Measurements from ENCODE around the gene GLTPD2.
"Not testable (repeated sequence)": the region's sequence is repeated elsewhere in the genome, so short reads cannot be mapped to it uniquely, and the experiment has no call there.

The GLTPD2 gene

DNA sequence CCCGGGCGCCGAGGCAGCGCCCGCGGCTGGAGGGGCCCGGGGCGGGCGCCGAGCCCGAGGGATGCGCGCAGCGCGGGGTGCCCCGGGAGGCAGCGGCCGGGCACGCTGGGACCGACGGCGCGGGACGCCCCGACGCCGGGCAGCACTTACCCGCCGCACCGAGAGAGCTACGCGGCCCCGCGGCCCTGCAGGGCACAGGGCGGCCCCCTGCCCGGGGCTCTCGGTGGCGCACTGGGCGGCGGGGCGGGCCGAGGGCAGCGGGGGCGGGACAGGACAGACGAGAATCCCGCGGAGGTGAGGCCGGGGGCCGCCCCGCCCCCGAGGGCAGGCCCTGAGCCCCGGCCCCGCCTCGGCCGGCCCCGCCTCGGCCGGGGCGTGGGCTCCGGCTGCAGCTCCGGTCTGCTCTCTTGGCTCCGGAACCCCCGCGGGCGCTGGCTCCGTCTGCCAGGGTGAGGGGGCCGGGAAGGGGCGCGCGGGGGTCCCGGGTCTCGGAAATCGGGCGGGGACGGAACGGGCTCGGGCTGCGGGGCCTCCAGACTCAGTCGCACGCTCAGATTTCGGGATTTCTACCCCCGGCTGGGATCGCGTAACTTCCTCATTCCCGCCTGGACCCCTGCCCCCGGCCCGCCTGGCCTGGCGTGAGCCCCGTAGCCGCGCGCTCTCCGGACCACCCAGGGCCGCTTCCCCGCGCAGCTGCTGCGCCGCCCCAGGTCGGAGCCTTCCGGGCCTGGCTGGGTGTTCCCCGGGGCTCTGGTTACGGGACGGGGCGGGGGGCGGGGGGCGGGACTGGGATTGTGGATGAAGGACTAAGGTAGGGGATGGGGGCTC, 18.2 kb downstream of the GLTPD2 start, which contains the start of gene PLD2:
Gene PLD2 (plus strand): TSS at position 376 of the 828 bp plus-strand sequence. CDS start 621 bp downstream, outside the sequence.
- FAIRE-seq = peak; percentile 88
- peak; percentile 97 for DNase-seq (ENCODE audit: insufficient read length, low spot score)

DNA sequence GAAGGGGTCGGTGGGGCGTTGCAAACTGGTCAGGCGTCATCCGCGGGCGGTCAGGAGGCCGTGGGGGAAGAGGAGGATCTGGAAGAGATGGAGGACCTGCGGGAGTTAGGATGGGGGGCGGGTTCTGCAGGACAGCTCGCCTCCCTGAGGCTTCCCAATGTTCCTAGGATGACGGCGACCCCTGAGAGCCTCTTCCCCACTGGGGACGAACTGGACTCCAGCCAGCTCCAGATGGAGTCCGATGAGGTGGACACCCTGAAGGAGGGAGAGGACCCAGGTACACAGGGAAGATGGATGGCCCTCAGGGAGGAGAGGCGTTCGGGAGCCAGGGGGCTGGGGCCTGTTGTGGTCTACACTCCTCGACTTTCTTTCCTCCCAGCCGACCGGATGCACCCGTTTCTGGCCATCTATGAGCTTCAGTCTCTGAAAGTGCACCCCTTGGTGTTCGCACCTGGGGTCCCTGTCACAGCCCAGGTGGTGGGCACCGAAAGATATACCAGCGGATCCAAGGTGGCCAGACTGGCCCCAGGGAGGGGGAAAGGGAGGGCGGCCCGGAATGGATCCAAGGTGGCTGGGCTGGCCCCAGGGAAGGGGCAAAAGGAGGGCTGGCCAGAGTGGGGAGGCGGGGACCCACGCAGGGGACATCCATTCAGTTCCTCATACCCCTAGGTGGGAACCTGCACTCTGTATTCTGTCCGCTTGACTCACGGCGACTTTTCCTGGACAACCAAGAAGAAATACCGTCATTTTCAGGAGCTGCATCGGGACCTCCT, 19.0 kb downstream of the GLTPD2 start:
- DNase-seq (ENCODE audit: insufficient read length, low spot score) = peak; percentile 31
- no peak for FAIRE-seq

DNA sequence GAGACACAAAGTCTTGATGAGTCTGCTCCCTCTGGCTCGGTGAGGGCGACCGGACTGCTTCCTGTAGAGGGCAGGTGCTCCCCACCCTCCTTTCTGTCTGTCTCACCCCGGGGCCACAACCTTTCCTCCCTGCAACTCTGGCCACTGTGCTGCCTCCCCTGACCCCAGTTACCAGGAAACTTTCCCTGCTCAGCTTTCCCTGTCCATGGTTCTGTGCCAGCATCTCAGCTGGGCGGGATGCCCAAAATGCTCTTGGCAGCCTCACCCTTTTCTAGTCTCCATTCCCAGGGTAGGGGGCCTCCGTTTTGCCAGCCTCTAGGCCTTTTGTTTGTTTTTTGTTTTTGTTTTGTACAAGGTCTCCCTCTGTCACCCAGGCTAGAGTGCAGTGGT, 19.6 kb downstream of the GLTPD2 start:
- DNase-seq (ENCODE audit: insufficient read length, low spot score) (no peak), FAIRE-seq (no peak)

DNA sequence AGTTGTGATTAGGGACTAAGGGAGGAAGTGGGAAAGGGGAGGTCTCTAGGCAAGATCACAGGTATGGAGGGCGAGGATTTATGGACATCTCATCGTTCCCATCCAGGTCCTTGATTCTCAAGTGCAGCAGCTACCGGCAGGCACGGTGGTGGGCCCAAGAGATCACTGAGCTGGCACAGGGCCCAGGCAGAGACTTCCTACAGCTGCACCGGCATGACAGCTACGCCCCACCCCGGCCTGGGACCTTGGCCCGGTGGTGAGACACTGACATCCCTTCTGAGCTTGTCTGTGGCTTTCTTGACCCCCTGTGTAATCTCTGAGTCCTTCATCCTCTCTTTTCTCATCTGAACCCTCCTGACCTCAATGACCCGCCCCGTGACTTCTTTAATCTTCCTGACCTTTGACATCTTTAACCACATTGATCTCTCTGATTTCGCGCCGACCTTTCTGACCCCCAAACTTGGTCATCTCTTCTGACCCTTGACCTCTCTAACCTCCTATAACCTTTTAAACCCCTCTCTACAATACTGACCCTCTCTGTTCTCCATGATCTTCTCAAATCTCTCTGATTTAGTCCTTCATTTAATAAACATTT, 22.0 kb downstream of the GLTPD2 start:
- DNase-seq (ENCODE audit: insufficient read length, low spot score) (no peak), FAIRE-seq (no peak)

DNA sequence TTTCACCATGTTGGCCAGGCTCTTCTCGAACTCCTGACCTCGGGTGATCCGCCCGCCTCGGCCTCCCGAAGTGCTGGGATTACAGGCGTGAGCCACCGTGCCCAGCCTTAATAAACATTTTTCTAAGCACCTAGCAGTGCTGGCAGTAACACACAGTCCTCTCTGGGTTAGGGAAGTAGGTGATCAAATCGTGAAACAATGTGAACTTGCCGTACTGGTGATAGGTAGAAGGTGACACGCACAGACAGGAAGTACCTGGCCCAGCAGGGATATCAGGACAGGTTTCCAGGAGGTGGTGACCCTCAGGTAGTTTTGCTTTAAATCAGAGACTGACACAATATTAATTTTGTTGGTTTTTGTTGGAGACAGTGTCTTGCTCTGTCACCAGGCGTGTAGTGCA, 22.7 kb downstream of the GLTPD2 start:
- FAIRE-seq = no peak

DNA sequence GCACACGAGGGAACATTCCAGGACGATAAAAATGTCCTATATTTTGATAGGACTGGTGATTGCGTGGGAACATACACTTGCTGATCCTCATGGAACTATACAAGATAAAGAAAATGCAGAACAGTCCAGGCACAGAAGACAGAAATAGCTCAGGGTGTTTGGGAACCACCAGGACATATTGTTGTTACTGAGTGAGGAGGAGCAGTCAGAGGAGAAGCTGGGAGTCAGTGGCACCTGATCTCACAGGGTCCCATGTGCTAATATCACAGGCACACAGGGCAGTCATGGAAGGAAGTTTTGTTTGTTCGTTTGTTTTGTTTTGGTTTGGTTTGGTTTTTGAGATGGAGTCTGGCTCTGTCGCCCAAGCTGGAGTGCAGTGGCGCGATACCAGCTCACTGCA, 23.9 kb downstream of the GLTPD2 start:
- FAIRE-seq (no peak), DNase-seq (ENCODE audit: insufficient read length, low spot score) (no peak)

More for the DNA sequence above, 22.7 kb downstream of the GLTPD2 start:
- DNase-seq (ENCODE audit: insufficient read length, low spot score) = no peak

DNA sequence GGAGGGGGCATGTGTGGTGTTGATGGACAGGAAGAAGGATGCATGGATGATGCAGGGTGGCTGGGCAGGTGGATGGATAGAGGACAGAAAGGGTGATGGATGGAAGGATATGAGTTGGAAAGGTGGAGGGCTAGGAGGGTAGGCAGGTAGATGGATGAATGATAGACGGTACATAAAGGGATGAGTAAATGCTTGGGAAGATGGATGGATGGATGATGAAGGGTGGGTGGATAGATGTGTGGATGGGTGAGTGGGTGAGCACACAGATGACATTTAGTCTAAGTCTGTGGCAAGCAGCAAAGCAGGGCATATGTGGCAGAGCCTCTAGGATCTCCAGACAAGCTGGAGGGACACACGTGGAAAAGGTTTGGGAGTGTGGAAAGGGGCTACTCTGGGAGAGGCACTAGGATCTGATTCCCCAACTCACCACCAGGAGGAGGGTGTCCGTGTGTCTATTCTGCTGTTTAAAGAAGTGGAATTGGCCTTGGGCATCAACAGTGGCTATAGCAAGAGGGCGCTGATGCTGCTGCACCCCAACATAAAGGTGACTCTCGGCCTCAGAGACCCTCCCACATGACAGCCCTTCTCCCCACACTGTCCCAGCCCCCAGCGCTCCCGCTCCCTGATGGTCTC, 26.4 kb downstream of the GLTPD2 start:
- FAIRE-seq (peak; percentile 93), DNase-seq (ENCODE audit: insufficient read length, low spot score) (no peak)

DNA sequence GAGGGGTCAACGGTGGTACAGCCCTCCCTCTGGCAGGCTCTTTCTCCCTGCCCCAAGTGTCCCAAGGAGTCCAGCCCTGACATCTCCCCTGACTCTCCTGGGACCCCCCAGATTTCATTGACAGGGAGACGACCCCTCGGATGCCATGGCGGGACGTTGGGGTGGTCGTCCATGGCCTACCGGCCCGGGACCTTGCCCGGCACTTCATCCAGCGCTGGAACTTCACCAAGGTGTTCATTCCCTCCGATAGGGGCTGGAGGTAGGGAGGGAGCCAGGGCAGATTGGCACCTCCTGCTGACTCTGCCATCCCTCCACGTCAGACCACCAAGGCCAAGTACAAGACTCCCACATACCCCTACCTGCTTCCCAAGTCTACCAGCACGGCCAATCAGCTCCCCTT, 28.1 kb downstream of the GLTPD2 start:
- FAIRE-seq (no peak), DNase-seq (ENCODE audit: insufficient read length, low spot score) (no peak)

DNA sequence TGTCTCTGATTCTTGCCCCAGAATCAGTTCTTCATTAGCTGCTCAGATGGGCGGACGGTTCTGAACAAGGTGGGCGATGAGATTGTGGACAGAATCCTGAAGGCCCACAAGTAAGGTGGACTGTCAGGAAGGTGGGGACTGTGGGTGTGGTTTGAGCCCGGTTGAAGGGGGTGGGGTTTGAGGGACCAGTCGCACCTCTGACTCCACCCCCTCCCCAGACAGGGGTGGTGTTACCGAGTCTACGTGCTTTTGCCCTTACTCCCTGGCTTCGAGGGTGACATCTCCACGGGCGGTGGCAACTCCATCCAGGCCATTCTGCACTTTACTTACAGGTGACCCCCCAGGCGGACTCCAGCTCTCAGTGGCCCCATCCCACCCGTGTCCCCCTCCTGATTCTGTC, 29.5 kb downstream of the GLTPD2 start:
- FAIRE-seq (no peak), DNase-seq (ENCODE audit: insufficient read length, low spot score) (no peak)

DNA sequence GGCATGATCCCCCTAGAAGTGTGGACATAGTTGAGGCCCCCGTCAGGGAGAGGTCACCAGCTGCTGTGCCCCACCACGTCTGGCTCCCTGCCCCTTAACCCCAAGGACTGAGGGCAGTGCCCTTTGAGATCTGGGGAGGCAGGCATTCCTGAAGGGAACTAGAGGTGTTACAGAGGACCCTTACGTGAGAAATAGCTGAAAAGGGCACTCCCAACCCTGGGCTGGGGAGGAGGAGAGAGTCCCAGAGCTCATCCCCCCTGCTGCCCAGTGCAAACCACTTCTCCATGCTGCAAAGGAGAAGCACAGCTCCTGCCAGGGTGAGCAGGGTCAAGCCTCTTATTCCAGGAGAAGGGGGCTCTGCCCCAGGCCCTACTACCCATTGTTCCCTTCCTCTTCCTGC, 34.1 kb downstream of the GLTPD2 start:
- DNase-seq (ENCODE audit: insufficient read length, low spot score) (no peak), FAIRE-seq (no peak)

DNA sequence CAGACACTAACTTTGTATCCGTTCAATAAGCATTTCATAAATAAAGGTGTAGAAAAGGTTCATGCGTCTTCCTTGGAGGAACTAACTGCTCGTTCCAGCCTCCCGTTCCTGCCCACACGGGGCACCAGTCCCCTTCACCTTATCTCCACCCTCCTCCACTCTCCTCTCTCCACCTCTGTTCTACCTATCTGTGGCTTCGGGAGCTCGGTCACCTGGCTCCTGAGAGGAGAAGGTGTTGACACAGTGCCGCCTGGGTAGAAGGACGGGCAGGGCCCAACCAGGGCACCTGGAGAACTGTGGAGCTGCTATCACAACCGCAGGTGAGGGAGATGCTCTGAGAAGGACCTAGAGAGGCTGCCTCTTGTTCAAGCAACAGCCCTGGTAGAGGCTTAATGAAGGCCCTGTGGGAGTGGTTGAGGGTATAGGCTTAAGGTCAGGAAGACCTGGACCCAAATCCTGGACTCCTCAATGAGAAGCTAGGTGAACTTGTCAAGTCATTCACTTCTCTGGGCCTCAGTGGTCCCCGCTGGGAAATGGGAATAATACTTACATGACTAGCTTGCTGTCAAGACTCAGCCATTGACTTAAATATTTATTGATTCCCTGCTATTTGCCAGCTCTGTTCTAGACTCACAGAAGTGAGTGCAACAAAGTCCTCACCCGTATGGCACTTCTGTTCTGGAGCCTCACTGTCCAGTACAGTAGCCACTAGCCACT, 34.8 kb downstream of the GLTPD2 start:
- FAIRE-seq (no peak), DNase-seq (ENCODE audit: insufficient read length, low spot score) (no peak)

DNA sequence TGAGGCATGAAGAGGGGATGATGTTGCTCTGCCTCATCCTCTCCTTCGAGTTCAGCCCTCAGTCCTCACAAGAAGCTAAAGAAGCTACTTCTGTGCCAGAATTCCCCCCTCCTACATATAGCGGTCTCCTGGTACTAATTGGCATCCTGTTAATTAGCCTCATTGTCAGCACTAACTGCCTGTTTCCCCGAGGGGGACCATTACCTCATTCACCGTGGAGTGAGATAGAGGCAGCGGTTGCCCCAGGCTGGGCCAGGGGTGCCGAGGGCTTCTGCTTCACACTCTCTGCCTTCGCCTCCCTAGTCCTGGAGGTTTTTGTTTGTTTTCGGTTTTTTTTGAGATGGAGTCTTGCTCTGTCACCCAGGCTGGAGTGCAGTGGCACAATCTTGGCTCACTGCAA, 38.6 kb downstream of the GLTPD2 start:
- DNase-seq (ENCODE audit: insufficient read length, low spot score) (no peak), FAIRE-seq (no peak)

DNA sequence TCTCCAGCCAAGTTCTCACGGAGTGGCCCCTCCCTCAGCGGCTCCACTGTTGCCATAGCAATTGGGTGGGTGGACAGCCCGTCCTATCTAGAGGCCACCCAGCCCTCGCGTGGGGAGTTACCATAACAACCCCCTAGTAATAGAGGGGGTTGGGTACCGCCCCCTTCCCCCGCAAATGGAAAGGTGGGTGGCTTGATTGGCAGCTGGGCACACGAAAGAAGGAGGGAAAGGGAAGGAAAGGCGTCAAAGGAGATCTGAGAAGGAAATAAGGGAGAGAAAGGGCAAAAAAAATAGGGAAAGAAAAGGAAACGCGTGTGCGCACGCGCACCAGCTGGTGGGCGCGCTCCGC, 44.0 kb downstream of the GLTPD2 start:
- DNase-seq (ENCODE audit: insufficient read length, low spot score); FAIRE-seq: not testable (repeated sequence)

DNA sequence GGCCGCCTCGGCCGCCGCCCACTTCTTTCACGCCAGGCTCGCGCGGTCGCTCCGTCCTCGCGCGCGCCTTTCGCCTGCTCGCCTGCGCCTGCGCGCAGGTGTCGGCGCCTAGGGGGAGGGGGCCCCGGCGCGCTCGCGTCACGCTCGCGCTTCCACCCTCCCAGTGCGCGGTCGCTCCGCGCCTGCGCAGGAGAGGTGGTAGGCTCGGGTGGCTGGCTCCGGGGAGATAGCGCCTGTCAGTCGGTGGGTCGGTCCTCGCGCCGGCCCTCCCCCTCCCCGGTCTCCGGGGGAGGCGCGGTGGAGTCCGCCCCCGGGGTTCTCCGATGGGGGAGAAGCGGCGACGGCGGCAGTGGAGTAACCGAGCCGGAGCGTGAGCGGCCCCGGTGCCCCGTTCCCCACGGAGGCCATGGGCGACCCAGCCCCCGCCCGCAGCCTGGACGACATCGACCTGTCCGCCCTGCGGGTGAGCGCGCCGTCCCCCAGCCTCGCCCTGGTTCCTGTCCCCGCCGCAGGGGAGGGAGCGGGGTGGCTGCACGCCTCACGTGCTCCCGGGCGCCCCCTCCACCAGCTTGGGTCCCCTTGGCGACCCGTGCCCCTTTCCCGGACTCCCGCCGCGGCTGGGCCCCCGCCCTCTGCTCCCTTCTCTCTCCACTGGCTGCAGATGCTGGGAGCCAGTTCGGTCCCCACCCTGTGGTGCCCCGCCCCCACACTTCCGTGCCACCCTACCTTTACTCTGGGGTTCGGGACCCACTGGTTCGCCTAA, 44.6 kb downstream of the GLTPD2 start, which contains the start of gene MINK1:
Gene MINK1 (plus strand): TSS at position 163 of the 763 bp plus-strand sequence. CDS start 244 bp downstream, at position 407.
- peak; percentile 89 for FAIRE-seq
- DNase-seq (ENCODE audit: insufficient read length, low spot score) = peak; percentile 100

DNA sequence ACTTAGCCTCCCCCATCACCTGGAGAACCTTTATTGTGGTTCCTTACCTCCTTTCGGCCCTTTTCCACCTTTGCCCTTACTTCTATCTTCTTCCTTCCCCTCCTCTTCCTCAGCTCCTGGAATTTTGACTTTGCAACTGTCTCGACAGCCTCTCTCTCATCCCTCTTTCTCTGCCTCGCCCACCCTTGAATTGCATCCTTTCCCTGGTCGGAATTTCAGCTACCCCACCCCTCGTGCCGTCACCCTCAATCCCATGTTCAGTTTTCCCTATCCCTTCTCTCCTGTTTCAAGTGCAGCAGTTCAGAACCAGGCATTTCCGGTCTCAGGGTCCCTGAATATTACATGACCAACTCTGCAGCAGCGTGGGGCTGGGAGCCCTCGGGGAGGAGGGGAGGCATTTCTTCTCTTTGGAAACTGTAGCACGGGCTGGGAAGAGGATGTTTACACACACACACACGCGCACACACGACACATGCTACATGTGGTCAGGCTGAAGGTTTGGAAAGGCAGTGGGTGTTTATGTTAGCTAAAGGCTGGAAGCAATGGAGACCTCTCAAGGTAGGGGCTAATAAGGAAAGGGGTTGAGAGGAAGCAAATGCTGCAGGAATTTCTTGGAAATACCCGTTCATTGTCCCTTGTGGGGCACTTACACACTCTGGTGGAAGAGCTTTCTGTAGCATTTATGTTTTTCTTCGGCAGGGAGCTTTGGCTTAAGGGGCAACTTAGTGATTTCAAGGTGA, 45.3 kb downstream of the GLTPD2 start:
- no peak for FAIRE-seq

DNA sequence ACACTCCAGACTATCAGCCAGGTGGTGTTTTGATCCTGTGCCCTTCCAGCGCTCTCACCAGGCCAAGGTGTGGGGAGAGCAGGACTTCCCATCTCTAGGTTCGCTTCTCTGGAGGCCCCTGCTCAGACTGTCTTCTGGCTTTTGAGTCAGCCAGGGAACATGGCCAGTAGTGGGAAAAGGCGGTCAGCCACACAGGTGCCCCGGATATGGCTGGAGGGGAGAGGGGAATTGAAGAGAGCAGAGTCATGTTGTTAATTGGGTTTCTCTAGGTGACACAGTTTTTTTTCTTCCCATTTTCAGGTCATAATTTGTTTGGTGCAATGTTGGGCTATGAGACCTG, 45.9 kb downstream of the GLTPD2 start:
- no peak for DNase-seq (ENCODE audit: insufficient read length, low spot score)
- no peak for FAIRE-seq

More for the DNA sequence above, 45.3 kb downstream of the GLTPD2 start:
- DNase-seq (ENCODE audit: insufficient read length, low spot score) = peak; percentile 62

DNA sequence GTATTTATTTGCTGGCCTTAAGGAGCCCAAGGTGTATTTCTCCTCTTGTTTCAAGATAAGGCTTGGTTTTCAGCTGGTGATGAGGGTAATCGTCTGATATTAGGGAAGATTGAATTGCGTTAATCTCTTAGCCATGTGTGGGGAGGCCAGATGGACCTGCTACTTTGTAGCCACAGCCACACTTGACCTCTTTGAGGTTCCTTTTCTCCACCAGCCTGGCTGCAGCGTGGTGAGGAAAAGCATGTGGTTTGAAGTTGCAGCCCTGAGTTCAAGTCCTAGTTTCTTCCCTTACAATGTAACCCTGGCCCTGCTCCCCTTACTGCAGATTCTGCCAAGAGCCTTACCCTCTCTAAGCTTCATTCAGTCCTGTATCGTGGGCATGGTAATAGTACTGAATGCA, 47.5 kb downstream of the GLTPD2 start:
- no peak for DNase-seq (ENCODE audit: insufficient read length, low spot score)
- FAIRE-seq = no peak

DNA sequence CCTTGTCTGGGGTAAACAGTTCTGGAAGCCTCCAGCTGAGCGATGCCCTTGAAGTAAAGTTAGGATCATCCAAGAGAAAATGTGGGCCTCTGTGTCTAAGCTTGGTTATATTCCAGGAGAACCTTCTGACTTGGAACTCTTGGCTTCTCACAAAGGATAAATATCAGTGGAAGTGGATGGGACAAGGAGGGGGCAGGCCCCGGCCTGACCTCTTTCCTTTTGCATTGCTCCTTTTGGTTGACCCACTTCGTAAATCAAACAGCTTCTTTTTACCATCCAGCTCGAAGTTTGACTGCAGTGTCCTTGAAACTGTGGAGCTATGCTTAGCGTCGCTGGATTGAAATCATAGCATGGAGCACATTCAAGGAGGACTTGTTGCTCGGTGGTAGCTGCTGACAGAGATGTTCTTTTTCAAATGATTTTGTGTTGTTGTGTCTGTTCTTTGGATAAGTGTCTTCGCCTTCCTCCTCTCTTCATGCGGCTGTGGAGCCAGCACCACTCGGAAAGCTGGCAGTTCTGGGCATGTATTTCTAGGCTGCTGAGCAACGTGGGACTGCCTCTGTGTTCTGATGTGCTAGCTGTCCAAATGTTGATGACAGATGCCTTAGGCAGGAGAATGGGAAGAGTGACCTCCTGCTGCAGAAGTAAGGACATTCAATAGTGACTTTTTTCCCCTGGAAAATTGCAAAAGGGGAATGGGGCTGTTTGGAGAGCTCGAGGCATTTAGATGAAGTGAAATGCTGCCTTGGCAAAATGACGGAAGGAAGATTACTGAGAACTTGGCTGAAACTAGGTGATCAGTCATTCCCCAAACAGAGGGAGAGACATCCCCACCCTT, 48.9 kb downstream of the GLTPD2 start:
- FAIRE-seq (no peak), DNase-seq (ENCODE audit: insufficient read length, low spot score) (no peak)

Measured in HTR-8/SVneo (cell line).